AG20443 (cell line): ENCODE data around the gene TMEM135.
"Not testable (repeated sequence)": the region's sequence is repeated elsewhere in the genome, so short reads cannot be mapped to it uniquely, and the experiment has no call there.

ENCODE experiments used
- DNase-seq: peaks from one replicate; pipeline ENCODE4 v3.0.0; 2012; ENCODE audit warnings: low spot score, mixed read lengths

Gene TMEM135

GRCh38 chr11:87076874-87077429, 39.2 kb downstream of the TMEM135 start:
- DNase-seq: no peak

DNA sequence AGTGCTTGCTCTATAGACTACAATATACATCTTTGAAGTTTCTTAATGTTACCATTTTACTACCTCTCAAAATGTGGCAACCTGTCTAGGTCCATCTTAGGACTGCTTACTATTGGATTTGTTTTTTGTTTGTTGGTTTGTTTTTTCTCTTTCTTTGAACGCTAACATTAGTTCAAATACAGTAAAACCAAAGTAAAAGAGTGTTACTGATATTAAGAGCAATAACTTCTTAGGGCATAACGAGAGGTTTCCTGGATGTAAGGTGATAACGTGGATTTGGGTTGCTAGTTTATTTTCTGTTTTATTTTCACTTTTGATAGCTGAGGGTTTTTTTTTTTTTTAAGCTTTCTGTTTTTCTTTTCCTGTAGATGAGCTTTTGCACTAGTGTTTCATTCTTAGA, 43.6 kb downstream of the TMEM135 start:
- no peak for DNase-seq

- DNase-seq: no peak
These were observed 44.9 kb downstream of the TMEM135 start for GRCh38 chr11:87082590-87082989.

DNA sequence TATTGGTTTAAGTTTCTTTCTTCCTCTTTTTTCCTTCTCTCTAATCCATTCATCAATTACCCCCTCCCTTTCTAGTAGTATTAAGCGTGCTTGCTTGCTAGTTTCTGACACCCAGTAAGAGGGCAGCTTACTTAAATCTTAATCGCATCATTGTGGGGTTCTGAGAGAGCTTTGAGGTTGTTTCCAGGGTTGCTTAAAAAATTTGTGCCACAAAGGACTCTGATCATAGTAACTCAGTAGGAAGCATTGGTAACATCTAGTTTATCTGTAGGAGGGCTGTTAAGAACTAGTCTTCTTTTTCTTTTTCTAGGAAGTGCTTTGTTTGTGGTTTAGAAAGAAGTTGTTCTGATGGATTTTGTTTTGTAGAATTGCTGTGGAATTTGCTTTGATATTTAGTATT, 45.3 kb downstream of the TMEM135 start:
- DNase-seq: no peak

GRCh38 chr11:87092159-87092558, 54.4 kb downstream of the TMEM135 start:
- no peak for DNase-seq

DNA sequence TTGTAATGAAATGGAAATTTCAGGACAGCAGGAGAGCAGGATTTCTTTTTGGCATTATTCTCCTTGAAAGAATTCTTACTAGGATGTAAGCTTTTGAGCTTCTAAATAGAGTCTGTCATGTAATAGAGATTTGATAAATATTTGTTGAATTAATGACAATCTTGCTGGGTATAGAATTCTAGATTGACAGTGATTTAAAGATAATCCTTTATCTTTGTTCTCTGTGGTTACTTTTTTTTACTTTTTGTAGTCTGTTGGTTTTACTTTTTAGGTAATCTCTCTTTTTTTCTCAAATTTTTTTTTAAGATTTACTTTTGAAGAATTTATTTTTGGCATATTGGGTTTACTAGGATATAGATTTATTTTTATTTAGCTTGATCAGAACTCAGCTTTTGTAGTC, 54.8 kb downstream of the TMEM135 start:
- no peak for DNase-seq

DNA sequence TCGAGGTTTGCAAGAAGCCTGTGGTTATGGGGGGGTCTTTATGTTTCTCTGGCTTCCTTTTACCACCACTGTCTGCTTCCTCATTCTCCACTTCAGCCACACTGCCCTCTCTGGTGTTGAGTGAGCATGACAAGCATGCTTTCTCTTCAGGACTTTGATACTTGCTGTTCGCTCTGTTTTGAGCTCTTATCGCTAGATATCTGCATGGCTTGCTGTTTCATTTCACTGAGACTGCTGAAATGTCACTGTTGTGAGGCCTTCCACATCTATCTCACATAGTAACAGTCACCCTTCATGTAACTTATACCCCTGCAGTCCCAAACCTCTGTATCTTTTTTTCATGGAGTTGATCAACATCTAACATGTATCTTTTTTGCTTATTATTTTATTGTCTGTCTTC, 59.8 kb downstream of the TMEM135 start:
- peak; percentile 35 for DNase-seq

GRCh38 chr11:87101956-87102580, 64.3 kb downstream of the TMEM135 start:
- DNase-seq: no peak

DNA sequence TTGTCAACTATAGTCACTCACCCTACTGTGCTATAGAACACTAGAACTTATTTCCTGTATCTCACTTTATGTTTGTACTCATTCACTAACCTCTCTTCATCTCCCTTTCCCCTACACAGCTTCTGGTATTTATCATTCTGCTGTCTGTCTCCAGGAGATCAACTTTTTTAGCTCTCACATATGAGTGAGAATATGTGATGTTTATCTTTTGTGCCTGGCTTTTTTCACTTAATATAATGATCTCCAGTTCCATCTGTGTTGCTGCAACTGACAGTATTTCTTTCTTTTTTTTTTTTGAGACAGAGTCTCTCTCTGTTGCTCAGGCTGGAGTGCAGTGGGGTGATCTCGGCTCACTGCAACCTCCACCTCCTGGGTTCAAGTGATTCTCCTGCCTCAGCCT, 68.1 kb downstream of the TMEM135 start:
- not testable (repeated sequence) for DNase-seq

DNA sequence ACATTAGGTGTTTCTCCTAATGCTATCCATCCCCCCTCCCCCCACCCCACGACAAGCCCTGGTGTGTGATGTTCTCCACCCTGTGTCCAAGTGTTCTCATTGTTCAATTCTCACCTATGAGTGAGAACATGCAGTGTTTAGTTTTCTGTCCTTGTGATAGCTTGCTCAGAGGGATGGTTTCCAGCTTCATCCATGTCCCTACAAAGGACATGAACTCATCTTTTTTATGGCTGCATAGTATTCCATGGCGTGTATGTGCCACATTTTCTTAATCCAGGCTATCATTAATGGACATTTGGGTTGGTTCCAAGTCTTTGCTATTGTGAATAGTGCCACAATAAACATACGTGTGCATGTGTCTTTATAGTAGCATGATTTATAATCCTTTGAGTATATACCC, 69.6 kb downstream of the TMEM135 start:
- DNase-seq: not testable (repeated sequence)

- no peak for DNase-seq
These were observed 72.9 kb downstream of the TMEM135 start for GRCh38 chr11:87110443-87111131.

DNA sequence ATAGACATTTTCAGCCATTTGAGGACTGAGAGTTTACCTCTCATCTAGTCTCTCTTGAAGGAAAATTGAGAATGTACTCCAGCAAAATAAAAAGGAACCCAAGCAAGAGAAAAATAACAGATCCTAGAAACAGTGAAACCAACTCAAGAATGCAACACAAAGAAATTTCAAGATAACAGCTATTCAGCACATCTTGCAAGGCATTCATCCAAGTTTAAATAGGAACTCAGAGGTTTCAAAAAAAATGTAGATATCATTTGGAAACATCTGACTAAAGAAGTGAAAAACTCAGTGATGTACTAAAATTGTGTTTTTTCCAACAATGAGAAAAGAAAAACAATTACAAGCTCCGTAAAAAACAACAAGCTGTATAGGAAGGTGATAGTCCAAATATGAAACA, 76.4 kb downstream of the TMEM135 start:
- DNase-seq: no peak

DNA sequence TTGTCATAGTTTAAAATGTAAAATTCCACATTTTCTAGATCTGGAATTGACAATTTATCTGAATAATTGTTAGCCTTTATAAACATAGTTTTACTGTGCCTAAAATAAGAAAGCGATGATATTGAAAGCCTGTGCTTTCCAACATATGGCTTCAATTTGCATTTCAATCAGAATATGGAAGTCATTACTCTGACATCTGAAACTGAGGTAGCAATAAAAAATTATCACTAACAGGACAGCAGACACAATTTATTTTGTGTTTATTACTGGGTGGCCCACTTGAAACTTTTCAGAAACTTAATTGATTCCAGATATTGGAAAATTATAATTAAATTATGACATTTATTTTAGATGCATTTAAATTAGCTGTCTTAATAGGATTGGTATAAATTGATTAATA, 78.5 kb downstream of the TMEM135 start:
- no peak for DNase-seq

DNA sequence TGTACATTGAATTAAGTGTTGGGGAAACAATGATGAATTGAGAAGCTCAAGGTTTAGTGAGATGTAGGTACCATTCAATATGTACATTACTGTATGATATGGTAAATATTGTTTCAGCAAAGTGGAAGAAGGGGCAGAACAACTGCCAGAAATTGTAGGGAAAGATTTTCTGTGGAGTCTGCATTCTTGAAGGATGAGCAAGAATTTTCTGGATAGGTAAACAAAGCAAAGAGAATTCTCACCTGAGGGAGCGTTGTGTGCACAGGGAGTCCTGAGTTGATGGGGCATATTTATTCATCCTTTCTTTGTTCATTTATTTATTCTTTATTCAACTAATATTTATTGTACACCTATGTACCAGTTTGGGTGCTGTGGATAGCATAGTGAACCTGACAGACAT, 83.2 kb downstream of the TMEM135 start:
- no peak for DNase-seq

GRCh38 chr11:87122852-87123251, 85.1 kb downstream of the TMEM135 start:
- no peak for DNase-seq

DNA sequence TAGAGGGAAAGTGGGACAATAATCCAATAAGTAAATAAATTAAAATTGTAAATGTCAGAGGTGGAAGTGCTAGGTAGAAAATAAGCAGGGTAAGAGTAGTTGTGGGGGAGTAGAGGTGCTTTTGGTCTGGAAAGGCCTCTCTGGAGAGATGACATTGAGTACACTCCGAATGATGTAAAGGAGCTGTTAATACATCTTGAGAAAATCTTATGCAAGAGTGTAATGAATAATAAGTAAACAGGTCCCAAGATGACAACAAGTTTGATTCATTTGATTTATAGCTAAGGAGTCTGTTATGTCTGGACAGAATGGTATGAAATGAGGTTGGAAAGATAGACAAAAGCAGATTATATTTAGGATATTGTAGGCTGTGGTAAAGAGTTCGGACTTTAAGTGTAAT, 87.5 kb downstream of the TMEM135 start:
- no peak for DNase-seq

- DNase-seq: no peak
These were observed 89.4 kb downstream of the TMEM135 start for GRCh38 chr11:87127101-87127500.

DNA sequence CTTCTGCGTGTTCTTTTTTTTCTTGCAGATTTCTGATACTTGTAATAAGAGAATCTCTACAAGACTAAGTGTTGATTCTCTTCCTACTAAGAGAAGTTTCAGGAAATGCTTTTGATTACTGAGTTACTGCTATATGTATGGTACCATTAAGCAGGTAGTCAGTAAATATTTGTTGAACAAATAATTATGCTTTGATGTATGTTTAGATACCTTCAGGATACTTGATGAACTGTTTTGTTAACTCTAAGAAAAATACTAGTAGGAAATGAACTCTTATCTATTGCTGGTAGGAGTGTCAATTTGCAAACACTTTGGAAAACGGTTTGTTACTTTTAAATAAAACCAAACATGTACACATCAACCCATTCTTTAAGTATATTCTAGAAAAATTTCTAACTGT, 90.6 kb downstream of the TMEM135 start:
- no peak for DNase-seq

DNA sequence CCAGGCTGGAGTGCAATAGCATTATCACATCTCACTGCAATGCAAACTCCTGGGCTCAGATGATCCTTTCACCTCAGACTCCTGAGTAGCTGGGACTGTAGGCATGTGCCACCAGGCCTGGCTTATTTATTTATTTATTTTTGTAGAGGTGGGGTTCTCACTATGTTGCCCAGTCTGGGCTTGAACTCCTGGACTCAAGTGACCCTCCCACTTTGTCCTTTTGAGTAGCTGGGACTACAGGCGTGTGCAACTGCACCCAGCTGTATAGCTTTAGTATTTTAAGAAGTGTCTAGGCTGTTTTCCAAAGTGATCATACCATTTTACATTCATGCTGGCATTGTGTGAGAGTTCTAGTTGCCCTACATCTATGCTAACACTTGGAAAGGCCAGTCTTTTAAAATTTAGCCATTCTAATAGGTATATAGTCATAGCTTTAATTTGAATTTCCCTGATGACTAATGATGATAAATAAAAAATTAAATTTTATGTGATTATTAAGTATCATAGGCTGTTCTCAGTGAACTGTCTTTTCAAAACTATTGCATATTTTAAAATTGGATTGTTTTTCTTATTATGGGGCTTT, 96.9 kb downstream of the TMEM135 start:
- DNase-seq: no peak

- no peak for DNase-seq
These were observed 98.5 kb downstream of the TMEM135 start for GRCh38 chr11:87136236-87136635.

DNA sequence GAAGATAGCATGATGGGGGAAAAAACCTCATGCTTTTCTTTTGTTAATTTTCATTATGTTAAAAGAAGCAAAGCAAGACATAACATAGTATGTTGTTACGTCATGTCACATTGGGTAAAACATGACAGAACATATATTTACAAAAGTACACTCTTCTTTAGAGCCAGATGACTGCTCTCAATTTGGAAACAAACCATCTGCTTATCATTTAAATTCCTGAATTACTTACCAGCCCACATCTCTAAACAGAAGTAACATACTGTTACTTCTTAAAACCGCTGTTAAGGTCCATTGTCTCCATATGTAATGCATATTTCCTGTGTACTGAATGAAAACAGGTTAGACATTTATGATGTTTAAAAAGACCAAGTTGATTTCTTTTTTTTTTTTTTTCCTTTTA, 100.0 kb downstream of the TMEM135 start:
- no peak for DNase-seq

DNA sequence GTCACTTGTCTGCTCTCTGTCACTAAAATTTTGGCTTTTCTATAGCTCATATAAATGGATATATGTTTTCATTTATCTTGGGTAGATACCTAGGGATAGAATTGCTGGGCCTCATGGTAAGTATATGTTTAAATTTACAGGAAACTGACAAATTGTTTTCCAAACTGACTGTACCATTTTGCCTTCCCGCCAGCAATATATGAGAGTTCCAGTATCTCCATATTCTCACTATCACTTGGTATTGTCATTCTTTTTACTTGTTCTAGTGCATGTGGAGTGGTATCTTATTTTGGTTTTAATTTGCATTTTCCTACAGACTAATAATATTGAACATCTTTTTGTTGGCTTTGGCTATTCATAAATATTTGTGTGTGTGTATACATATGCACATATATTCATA, 101.7 kb downstream of the TMEM135 start:
- DNase-seq: no peak

DNA sequence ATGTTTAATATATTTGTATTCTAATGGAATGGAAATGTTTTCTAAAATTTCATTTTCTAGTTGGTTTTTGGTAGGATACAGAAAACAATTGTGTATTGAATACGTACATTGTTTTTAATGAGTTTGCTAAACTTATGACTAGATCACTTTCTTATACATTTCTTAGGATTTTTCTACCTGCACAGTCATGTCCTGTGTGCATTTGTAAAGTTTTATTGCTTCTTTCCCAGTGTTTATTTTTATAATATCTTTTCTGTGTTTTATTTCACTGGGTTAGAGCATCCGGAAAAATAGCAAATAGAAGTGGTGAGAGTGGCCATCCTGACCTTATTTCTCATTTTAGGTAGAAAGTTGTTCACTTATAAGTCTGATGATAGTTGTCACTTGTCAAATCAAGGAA, 103.6 kb downstream of the TMEM135 start:
- no peak for DNase-seq
